SHP77 (cell line): ENCODE measurements around the gene TCEAL1.
"Not testable (repeated sequence)": the region's sequence is repeated elsewhere in the genome, so short reads cannot be mapped to it uniquely, and the experiment has no call there.

ENCODE experiments used
- DNase-seq, 2 experiments: peaks; one replicate each; lab custom pipeline; 2025; lab: John Stamatoyannopoulos, UW

The TCEAL1 gene

GRCh38 chrX:103628386-103629317 lies at the start of gene TCEAL1:
TSS of gene TCEAL1 (plus strand) at chrX:103628975. CDS start at chrX:103629917, 942 bp downstream.
- DNase-seq: peak; percentile 29 to 66

GRCh38 chrX:103584596-103584995 lies 44.2 kb upstream of the TCEAL1 start:
- DNase-seq: no peak

DNA sequence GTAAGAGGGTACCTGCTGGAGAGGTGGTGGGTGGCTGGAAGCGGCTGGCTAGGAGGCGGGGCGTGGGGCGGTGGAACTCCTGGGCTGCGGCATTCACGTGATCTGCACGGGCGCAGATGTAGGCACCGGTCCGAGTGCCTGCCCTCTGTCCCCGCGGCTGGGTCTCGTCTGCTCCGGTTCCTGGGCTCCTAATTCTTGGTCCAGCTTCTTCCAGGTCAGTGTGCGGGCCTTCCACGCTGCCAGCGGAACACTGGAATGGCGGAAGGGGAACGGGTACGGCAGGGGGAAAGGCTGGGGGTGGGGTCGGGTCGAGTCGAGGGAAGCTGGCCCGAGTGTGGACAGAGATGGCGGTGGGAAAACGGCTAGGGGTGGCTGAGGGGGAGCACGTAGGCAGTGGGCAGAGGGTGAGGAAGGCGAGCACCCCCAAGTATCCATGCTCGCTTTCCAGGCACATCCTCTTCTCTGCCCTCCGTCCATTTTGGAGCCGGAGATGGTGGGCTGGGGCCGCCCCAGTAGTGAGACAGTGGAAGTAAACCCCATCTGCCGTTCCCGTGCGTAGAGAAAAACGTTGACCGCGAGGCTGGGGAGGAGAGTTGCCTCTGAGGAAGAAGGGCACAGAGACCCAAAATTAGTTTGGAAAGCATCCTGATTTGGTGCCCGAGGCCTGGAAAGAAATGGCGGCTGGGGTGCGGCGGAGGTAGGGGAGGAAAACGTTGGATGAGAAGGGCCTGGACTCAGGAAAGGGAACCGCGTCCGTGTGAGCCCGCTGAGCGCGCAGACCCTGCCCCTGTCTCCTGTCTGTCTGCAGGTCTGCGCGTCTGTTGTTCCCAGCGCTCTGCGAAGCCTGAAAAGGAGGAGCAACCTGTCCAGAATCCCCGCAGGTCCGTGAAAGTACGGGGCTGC lies 43.1 kb upstream of the TCEAL1 start, which contains the start of gene TCEAL4:
Gene TCEAL4 (plus strand): TSS at position 105 of the 903 bp plus-strand sequence. CDS start 1,161 bp downstream, outside the sequence.
- DNase-seq: peak; percentile 28 to 43

GRCh38 chrX:103586314-103586646 lies 42.5 kb upstream of the TCEAL1 start:
- no peak for DNase-seq

GRCh38 chrX:103586659-103587058 lies 42.1 kb upstream of the TCEAL1 start:
- no peak for DNase-seq

DNA sequence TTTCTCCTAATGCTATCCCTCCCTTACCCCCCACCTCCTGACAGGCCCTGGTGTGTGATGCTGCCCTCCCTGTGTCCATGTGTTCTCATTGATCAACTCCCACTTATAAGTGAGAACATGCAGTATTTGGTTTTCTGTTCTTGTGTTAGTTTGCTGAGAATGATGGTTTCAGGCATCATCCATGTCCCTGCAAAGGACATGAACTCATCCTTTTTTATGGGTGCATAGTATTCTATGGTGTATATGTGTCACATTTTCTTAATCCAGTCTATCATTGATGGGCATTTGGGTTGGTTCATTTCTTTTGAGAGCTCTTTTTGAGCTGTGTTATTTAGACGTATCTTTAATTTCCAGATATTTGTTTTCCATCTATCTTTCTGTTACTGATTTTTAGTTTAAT lies 36.5 kb upstream of the TCEAL1 start:
- DNase-seq: not testable (repeated sequence)

DNA sequence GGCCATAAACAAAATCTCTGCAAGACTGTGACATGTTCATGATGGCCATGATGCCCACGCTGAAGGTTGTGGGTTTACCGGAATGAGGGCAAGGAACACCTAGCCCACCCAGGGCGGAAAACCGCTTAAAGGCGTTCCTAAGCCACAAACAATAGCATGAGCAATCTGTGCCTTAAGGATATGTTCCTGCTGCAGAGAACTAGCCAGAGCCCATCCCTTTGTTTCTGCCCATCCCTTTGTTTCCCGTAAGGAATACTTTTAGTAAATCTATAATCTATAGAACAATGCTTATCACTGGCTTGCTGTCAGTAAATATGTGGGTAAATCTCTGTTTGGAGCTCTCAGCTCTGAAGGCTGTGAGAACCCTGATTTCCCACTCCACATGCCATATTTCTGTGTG lies 33.6 kb upstream of the TCEAL1 start:
- not testable (repeated sequence) for DNase-seq

- DNase-seq: peak; percentile 2 to 17
These were observed 21.1 kb upstream of the TCEAL1 start, which contains the start of gene TCEAL3 for GRCh38 chrX:103607364-103608305. TSS of gene TCEAL3 (plus strand) at chrX:103607963. CDS start at chrX:103609065, 1,102 bp downstream.

- no peak for DNase-seq
These were observed 20.3 kb upstream of the TCEAL1 start for GRCh38 chrX:103608306-103608963.

GRCh38 chrX:103610282-103610681 lies 18.5 kb upstream of the TCEAL1 start:
- DNase-seq: no peak

DNA sequence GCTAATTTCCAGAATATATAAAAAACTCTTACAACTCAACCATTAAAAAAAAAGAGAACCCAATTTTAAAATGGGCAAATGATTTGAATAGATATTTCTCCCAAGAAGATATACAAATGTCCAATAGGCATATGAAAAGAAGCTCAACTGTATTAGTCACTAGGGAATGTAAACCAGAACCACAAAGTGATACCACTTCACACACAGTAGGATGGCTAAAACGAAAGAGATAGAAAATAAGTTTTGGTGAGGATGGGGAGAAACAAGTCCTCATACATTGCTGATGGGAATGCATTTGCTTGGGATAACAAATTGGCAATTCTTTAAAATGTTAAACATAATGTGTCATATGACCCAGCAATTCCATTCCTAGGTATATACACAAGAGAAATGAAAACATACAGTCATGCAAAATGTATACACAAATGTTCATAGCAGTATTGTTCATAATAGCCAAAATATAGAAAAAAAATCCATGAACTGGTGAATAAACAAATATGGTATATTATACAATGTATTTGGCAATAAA lies 15.3 kb upstream of the TCEAL1 start:
- DNase-seq: no peak

DNA sequence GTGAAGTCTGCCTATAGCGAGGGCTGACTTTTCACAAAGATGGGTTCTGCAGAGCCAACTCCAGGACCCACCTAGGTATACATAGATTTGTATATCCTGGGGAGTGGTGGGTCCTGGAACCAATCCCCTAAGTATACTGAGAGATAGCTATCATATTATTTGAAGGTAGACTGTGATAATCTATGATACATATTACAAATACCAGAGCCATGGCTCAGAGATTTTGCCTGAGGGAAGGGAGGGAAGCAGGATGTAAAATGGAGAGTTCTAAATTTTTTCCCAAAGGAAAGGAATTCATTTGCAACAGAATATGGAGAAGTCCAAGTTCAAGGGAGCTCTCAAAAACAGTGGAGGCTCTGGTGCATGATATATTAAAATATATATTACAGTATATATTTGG lies 13.8 kb upstream of the TCEAL1 start:
- no peak for DNase-seq

GRCh38 chrX:103615781-103616371 lies 12.9 kb upstream of the TCEAL1 start:
- DNase-seq: no peak

GRCh38 chrX:103616676-103617186 lies 12.0 kb upstream of the TCEAL1 start:
- no peak for DNase-seq

- DNase-seq: no peak
These were observed 4.7 kb upstream of the TCEAL1 start for GRCh38 chrX:103624111-103624510.

- DNase-seq: no peak
These were observed 1.9 kb upstream of the TCEAL1 start for GRCh38 chrX:103626855-103627254.

DNA sequence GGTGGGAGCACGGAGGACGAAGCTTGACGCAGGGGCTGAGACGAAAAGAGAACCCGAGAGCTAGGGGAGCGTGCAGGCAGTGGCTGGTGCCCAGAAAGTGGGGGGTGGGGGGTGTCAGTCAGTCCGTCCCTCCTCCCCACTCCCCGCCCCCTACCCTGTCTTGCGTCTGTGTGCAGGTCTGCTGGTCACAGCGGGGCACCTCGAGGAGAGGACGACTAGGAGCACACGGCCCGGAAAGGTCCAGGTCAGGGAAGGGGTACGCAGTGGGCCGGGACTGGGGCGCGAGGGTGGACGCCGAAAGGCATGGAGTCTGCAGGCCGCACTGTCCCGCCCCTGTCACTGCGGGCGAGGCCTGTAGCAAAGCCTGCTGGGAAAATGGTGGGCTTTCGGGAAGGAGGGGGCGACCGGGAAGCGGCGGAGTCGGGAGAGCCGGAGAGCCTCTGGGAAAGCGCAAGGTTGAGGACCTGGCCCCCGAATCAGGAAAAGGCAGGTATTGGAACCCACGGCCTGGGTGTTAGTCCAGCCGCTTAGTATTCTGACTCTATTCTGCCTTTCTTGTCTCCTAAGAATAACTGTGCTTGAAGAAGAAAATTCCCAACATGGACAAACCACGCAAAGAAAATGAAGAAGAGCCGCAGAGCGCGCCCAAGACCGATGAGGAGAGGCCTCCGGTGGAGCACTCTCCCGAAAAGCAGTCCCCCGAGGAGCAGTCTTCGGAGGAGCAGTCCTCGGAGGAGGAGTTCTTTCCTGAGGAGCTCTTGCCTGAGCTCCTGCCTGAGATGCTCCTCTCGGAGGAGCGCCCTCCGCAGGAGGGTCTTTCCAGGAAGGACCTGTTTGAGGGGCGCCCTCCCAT lies 769 bp downstream of the TCEAL1 start:
- DNase-seq: peak; percentile 31 to 49

- no peak for DNase-seq
These were observed 1.4 kb downstream of the TCEAL1 start for GRCh38 chrX:103630171-103630511.

- no peak for DNase-seq
These were observed 2.4 kb downstream of the TCEAL1 start for GRCh38 chrX:103631145-103631544.
